ENCODE data around the gene POLD2.

POLD2 gene

DNA sequence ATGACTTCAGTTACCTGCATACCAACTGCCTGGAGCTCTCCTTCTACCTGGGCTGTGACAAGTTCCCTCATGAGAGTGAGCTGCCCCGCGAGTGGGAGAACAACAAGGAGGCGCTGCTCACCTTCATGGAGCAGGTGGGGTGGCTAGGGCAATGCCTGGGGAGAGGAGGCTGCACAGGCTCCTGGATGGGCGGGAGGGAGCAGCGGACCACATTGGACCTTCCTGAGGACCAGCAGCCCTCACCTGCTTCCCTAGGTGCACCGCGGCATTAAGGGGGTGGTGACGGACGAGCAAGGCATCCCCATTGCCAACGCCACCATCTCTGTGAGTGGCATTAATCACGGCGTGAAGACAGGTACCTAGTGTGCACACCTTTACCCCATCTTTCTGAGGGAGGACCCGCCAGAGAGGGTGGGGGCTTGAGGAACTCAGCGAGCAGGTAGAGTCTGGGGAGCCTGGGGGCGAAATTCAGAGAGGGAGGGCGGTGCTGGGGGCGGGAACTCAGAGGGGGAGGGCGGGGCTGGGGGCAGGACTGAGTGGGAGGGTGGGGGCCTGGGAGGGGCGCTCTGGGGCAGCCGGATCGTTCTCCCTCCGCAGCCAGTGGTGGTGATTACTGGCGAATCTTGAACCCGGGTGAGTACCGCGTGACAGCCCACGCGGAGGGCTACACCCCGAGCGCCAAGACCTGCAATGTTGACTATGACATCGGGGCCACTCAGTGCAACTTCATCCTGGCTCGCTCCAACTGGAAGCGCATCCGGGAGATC is 10.2 kb downstream of the POLD2 start:
- no peak for DNase-seq

DNA sequence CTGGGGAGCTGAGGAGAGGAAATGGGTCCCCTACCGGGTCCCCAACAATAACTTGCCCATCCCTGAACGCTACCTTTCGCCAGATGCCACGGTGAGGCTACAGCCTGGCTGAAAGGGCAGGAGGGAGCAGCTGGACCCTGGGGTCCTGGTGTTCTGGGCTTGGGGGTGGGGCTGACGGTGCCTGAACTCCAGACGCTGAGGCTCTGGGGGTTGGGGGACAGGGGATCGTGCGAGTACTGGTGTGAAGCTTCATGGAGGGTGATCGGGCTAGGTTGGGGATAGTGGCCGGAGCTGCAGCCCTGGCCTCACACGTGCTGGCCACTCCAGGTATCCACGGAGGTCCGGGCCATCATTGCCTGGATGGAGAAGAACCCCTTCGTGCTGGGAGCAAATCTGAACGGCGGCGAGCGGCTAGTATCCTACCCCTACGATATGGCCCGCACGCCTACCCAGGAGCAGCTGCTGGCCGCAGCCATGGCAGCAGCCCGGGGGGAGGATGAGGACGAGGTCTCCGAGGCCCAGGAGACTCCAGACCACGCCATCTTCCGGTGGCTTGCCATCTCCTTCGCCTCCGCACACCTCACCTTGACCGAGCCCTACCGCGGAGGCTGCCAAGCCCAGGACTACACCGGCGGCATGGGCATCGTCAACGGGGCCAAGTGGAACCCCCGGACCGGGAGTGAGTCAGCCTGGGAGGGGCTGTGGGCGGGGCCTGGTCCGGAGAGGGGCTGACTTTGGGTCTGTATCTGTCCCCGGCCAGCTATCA is 10.9 kb downstream of the POLD2 start:
- no peak for DNase-seq

DNA sequence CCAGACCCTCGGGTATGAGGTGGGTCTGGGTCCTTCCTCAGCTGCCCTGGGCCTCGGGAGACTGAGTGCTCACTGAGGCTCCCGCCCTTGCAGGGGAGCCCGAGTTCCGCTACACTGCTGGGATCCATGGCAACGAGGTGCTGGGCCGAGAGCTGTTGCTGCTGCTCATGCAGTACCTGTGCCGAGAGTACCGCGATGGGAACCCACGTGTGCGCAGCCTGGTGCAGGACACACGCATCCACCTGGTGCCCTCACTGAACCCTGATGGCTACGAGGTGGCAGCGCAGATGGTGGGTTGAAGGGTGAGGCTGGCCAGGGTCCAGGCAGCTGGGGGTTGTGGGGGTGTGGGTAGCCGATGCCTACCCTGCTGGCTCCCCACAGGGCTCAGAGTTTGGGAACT is 11.6 kb downstream of the POLD2 start:
- DNase-seq, result no peak

DNA sequence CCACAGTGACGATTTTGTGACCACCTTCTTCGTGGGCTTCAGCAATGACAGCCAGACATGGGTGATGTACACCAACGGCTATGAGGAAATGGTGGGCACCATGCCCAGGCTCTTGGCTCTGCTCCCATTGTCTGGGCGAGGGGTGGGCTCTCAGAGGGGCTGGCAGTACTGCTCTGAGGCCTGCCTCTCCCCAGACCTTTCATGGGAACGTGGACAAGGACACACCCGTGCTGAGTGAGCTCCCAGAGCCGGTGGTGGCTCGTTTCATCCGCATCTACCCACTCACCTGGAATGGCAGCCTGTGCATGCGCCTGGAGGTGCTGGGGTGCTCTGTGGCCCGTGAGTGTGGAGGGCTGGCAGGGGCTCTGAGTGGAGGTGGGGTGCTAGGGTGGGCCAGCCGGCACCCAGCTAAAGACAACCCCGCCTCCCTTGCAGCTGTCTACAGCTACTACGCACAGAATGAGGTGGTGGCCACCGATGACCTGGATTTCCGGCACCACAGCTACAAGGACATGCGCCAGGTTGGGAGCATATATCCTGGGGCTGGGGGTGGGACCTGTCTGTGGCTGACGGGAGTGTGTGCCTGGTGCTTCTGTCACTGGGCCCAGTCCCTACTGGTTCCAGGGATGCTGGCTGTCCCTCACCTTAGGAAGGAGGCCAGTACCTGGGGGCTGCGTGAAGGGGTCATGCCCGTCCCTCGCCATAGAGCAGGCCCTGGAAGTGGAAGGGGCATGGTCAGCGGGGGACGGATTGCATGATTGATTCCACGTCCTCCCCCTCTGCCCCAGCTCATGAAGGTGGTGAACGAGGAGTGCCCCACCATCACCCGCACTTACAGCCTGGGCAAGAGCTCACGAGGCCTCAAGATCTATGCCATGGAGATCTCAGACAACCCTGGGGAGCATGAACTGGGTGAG is 12.4 kb downstream of the POLD2 start:
- DNase-seq, result no peak

DNA sequence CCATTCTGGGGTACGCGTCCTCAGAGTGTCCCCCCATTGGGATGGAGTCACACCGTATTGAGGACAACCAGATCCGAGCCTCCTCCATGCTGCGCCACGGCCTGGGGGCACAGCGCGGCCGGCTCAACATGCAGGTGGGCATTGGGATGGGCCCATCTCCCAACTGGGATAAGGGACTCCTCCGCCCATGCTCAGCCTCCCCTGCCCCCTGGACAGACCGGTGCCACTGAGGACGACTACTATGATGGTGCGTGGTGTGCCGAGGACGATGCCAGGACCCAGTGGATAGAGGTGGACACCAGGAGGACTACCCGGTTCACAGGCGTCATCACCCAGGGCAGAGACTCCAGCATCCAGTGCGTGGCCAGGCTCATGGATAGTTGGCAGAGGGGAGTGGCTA is 13.4 kb downstream of the POLD2 start:
- no peak for DNase-seq

DNA sequence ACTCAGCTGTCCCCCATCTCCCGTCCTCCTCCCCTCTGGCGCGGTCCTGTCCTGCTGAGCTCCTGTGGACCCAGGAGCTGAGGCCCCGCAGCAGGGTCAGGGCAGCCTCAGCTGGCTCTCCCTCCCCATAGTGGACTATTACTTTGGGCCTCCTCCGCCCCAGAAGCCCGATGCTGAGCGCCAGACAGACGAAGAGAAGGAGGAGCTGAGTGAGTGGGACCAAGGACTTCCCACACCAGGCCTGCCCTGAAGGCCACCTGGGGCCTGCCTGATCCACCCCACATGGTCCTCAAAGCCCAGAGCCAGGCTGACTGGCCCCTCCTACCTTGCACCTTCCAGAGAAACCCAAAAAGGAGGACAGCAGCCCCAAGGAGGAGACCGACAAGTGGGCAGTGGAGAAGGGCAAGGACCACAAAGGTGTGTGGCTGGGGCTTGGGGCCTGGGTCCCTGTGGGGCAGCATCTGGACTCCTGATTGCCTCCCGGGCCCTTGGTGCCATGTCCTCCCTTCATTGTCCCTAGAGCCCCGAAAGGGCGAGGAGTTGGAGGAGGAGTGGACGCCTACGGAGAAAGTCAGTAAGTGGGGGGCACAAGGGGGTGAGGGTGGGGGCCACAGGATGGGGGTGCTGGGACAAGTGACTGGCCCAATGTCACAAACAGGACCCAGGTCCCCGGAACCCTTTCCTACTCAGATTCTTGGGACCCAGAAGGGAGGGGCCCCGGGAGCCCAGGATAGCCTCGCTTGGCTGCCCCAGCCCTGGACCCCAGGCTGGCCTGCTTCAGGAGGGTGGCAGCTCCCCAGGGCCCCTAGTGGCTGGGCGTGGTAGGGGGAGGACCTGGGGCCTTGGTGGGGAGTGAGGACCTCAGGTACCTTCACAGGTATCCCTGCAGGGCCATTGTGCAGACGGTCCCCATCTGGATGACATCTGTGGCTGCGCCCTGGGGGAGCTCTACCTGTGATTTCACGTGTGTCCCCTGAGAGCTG is 14.3 kb downstream of the POLD2 start:
- DNase-seq, result no peak

DNA sequence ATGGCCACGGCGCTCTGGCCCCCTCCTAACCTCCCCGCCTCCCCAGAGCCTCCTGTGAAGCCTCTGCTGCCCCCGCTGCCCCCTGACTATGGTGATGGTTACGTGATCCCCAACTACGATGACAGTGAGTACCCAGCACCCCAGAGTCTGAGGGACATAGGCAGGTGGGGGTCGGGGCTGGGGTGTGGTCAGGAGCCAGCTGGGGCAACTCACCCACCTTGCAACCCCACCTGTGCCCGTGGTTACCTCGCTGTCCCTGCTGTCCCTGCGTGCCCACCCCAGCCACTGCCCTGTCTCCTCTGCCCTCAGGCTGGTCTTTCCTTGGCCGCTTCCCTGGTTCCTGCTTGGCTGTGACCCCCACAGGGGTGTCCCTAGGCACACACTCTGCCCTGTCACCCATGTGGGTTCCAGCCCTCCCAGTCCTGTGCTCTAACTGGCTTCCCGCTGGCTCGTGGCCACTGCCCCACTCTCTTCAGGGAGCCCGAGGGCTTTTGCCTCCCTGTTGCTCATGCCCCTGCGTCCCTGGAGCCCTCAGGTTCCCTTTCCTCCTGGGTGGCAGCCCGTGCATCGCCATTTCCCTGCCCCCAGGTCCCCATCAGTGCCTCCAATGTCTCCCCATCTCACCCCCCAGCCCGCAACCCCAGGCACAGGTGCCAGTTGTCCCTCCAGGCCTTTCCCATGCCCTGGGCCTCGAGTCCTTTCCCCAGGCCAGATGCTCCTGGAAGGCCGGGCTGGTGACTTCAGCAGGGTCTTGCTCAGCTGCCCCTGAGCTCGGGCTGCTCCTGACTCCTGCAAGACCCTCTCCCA is 15.2 kb downstream of the POLD2 start:
- no peak for DNase-seq

DNA sequence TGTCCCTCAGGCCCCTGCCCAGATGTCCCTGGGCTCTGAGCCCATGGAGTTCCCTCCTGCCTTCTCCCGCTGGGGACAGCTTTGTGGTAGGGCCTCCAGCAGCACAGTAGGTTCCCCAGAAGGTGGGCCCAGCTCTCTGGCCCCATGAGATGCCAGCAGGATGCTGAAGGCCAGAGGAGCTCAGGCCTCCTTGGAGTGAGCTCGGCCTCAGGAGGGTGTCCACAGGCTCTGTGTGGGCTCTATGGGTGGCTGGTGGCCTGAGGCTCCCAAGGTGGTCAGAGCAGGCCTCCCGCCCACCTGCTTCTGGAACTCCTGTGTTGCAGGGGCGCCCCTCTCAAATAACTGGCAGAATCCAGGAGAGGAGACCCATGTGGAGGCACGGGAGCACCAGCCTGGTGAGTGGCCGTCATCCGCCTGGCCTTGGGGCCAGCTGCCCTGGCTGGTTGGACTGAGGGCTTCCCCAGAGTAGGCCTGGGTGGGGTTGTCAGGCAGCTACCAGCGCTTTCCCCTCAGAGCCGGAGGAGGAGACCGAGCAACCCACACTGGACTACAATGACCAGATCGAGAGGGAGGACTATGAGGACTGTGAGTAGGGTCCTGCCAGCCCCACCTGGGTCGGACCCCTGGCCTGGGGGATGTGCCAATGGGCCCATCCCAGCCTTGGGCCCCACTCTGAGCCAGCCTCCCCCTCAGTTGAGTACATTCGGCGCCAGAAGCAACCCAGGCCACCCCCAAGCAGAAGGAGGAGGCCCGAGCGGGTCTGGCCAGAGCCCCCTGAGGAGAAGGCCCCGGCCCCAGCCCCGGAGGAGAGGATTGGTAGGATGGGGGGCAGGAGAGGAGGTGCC is 16.0 kb downstream of the POLD2 start:
- DNase-seq, result no peak

DNA sequence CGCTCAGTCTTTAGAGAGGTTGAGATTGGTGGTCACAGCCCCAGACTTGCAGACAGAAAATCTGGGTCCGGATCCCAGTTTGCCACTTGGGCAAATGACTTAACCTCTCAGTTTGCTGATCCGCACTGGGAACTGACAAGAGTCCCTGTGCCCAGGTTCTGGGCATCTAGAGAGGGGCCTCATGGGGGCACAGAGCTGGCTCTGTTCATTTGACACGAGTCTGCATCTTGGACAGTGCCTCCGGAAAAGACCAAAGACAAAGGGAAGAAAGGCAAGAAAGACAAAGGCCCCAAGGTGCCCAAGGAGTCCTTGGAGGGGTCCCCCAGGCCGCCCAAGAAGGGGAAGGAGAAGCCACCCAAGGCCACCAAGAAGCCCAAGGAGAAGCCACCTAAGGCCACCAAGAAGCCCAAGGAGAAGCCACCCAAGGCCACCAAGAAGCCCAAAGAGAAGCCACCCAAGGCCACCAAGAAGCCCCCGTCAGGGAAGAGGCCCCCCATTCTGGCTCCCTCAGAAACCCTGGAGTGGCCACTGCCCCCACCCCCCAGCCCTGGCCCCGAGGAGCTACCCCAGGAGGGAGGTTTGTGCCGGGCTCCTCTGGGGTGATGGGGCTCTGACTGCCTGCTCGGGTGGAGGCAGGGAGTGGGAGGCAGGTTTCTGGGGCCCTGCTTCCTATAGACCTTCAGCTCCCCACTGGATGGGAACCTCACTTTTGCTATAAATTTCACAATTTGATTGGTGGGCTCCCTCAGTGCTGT is 16.9 kb downstream of the POLD2 start:
- no peak for DNase-seq

DNA sequence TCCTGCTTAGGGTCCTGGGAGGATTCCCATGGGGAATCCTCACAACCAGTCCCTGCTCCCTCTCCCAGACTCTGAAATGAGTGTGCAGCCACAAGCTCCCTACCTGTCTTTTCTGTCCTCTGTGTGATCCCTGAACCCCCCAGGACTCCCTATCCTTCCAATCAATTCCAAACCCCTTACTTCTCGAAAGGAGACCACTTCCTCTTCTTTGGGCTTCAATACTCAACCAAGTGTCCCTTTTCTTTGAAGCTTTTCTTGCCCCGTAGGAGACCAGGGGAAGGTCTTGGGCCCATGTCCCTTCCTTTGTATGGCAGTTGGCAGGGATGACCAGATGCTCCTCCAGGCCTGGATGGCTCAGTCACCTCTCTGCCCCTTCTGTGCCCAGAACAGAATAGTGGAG is 17.5 kb downstream of the POLD2 start:
- no peak for DNase-seq

DNA sequence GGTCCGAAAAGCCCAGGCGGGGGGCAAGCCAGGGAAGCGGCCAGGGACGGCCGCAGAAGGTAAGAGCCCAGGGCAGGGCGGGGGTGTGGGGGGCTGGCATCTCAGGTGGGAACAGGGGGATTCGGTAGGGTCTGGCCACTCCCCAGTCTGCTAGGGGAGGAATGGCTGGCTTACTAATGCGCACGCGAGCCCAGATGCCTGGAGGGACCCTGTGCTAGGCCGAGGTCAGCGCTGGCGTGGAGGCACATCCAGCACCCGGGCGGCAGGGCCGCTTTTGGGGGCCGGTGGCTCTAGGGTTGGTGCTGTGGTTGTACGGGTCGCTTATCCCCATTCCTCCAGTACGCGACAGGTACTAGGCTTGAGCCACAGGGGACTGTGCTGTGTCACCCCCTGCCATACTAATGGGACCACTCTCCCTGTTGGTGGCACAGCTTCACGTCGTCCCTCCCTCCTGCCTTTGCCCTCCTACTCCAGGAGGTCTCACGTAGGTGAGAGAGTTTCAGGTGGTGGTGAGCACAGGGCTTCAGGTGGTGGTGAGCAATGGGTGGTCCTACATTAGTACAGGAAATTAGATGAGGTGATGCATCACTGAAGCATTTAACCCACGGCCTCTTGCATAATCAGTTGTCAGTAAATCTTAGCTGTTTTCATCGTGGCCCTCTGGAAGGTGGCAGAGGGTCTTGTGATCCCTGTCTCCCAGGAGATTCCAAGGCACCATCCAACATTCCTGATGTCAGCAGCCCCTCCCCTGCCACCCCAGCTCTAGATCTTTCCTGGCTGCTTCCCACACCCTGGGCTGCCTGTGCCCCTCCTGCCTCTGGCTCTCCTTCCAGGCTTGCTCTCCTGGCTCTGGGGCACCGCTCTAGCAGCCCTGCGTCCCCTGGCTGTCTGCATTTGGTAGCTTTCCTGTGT is 18.2 kb downstream of the POLD2 start:
- DNase-seq, result no peak

DNA sequence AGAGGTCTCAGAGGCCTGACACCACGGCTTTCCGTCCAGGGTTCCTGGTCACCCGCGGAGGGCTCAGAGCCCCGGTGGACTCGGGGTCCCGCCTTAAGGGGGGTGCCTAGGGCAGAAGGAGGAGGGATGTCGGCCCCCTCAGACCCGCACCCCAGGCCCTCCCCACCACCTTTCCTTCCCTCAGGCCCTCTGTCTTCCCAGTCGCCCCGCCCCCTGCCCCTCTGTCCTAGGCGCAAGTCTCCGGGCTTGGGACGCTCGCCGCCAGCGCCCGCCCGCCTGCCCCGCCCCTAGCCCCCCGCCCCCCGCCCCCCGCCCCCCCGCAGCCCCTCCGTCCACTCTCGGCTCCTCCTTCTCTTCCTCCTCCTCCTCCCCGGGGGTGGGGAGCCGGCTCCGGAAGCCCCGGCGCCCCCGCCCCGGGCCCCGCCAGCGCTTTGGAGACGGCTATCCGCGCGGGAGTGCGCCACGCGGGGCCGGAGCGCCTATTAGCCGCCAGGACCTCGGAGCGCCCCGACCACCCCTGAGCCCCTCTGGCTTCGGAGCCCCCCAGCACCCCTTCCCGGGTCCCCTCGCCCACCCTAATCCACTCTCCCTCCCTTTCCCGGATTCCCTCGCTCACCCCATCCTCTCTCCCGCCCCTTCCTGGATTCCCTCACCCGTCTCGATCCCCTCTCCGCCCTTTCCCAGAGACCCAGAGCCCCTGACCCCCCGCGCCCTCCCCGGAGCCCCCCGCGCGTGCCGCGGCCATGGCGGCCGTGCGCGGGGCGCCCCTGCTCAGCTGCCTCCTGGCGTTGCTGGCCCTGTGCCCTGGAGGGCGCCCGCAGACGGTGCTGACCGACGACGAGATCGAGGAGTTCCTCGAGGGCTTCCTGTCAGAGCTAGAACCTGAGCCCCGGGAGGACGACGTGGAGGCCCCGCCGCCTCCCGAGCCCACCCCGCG is 19.2 kb downstream of the POLD2 start, which contains the start of gene AEBP1:
Gene AEBP1 (plus strand): TSS at position 423 of the 937 bp plus-strand sequence. CDS start 321 bp downstream, at position 744.
- no peak for DNase-seq

DNA sequence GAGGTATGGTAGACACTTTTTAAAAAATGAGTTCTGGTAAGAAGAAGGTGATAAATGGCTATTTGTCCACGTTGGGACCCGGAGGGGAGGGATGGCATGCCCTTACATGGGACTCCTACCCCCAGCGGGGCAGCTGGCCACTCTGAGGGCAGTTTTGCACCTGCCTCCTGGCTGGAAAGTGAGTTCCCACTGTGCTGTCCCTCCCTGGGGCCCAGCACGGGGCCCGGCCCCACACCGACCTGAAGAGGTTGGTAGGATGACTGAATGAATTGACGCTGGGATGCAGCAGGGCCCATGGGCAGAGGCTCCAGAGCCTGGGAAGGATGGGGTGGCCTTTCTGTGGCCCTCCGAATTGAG is 19.8 kb downstream of the POLD2 start:
- DNase-seq, result no peak

DNA sequence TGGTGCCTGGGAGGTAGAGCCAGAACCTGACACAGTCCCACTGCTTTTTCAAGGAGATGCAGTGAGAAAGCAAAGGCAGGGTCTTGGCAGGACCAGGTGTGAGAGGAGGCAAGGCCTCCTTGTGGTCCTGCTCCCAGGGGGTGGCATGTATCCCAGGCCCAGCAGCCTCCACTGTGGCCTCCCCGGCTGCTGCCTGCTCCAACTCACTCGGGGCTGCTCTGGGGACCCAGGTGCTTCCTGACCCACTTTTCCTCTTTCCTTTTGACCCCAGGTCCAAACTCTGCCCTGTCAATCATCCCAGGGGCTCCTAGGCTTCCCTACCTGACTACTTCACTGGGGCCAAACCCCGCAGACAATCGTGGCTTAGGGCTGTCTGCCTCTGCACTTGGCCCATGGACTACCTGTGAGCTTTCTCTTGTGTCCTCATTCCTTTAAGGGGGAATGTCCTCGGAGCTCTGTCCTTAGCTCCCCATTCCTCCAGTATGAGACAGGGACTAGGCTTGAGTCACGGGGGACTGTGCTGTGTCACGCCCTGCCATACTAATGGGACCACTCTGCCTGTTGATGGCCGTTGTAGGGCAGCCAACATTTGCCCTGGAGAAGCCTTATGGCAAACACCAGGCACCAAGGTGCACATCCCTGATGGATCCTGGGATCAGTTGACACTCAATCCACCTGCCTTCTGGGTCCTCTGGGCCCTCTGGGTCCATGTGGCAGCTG is 20.3 kb downstream of the POLD2 start:
- no peak for DNase-seq

DNA sequence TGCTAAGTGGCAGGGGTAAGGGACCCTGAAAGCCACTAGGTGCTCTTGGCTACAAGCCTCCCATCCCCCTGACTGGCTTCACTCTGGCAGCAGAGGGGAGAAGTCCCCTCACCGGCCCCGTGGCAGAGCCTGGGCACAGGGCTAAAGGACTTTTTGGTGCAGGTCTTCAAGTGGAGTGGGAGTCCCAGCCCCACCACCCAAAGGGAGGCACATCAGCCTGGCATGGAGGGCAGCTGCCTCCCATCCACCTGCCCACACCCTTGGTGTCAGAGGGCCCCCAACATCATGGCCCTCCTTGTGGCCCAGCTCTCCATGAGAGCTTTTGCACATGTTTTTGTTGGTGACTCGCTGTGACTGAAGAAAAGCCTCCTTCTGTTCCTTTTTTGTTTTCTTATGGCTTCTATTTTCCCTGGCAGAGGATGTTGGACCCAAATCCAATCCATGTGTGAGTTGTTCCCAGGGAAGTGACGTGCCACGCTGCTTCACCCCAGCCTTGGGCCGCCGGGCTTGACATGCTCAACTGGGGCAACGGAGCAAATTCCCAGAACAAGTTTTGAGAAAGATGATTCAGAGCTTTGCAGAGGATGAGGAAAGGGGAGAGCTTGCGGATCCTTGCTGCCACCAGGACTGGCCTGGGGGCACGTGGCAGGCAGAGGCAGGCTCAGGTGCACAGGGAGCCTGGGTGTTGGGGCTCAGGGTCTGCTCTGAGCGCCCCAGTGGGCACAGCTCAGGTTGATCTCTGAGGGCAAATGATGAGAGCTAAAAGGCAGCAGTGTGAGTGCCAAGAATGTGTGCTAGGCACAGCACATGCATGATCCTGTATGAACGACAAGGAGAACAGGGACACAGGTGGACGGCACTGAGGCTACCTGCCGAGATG is 21.1 kb downstream of the POLD2 start:
- no peak for DNase-seq
